SKM-1 (cell line): Measurements from ENCODE around the gene KIAA2012.
"Not testable (repeated sequence)": the region's sequence is repeated elsewhere in the genome, so short reads cannot be mapped to it uniquely, and the experiment has no call there.

Experiments used
- DNase-seq: peaks from one replicate; lab custom pipeline; 2025; ENCODE audit not compliant: unreplicated experiment; lab: John Stamatoyannopoulos, UW

Gene KIAA2012

GRCh38 chr2:202186641-202187202 lies 113.7 kb downstream of the KIAA2012 start:
- DNase-seq: no peak

- no peak for DNase-seq
Observed at GRCh38 chr2:202187570-202187969, 114.5 kb downstream of the KIAA2012 start.

GRCh38 chr2:202193305-202193704 lies 120.2 kb downstream of the KIAA2012 start:
- no peak for DNase-seq

GRCh38 chr2:202193881-202194353 lies 120.9 kb downstream of the KIAA2012 start:
- no peak for DNase-seq

- DNase-seq: no peak
Observed at GRCh38 chr2:202194418-202194817, 121.4 kb downstream of the KIAA2012 start.

- peak; percentile 58 for DNase-seq
Observed at GRCh38 chr2:202196727-202197126, 123.7 kb downstream of the KIAA2012 start.

- DNase-seq: no peak
Observed at GRCh38 chr2:202201220-202202160, 128.4 kb downstream of the KIAA2012 start.

- no peak for DNase-seq
Observed at GRCh38 chr2:202203348-202203747, 130.3 kb downstream of the KIAA2012 start.

GRCh38 chr2:202204855-202205254 lies 131.8 kb downstream of the KIAA2012 start:
- no peak for DNase-seq

- DNase-seq: no peak
Observed at GRCh38 chr2:202208526-202208925, 135.5 kb downstream of the KIAA2012 start.

- DNase-seq: no peak
Observed at GRCh38 chr2:202215179-202215578, 142.1 kb downstream of the KIAA2012 start.

- DNase-seq: no peak
Observed at GRCh38 chr2:202221873-202222272, 148.8 kb downstream of the KIAA2012 start.

- no peak for DNase-seq
Observed at GRCh38 chr2:202237787-202238233, 164.8 kb downstream of the KIAA2012 start.

GRCh38 chr2:202238234-202239197 lies 165.5 kb downstream of the KIAA2012 start, which contains the start of gene SUMO1:
Gene SUMO1 (minus strand): TSS chr2:202238597. CDS start chr2:202238451, 146 bp downstream.
- DNase-seq: peak; percentile 72

GRCh38 chr2:202247710-202248109 lies 174.7 kb downstream of the KIAA2012 start:
- DNase-seq: not testable (repeated sequence)

GRCh38 chr2:202249521-202250253 lies 176.6 kb downstream of the KIAA2012 start:
- DNase-seq: no peak

- no peak for DNase-seq
Observed at GRCh38 chr2:202251494-202251893, 178.4 kb downstream of the KIAA2012 start.
